GM23248 (cell line): ENCODE data around the gene KCNIP3. TPM values are rescaled to one million over a fixed set of nuclear protein-coding genes. Genes with fewer than 3 reads are reported as not detected.

ENCODE experiments used
- DNase-seq: peaks from one replicate; pipeline ENCODE4 v3.0.0-alpha.2; 2015
- H2AFZ ChIP-seq: fragments of 200-600 bp; sonication (generic); 2 replicates; pipeline ENCODE4 v1.6.1; 2016; ENCODE audit warnings: antibody characterized with exemption
- H3F3A ChIP-seq: fragments of 200-600 bp; sonication (generic); 2 replicates; pipeline ENCODE4 v1.6.1; 2016; ENCODE audit warnings: mild to moderate bottlenecking, antibody characterized with exemption, mixed run types; ENCODE audit not compliant: insufficient read depth
- H3K27ac ChIP-seq: fragments of 200-600 bp; sonication (generic); 2 replicates; pipeline ENCODE4 v1.5.1; 2016; ENCODE audit warnings: mild to moderate bottlenecking
- H3K27me3 ChIP-seq: fragments of 200-600 bp; sonication (generic); replicated peaks from 2 replicates; pipeline ENCODE4 v1.6.1; 2016; ENCODE audit warnings: mild to moderate bottlenecking; ENCODE audit not compliant: insufficient read depth
- H3K36me3 ChIP-seq: fragments of 200-600 bp; sonication (generic); 2 replicates; pipeline ENCODE4 v1.6.1; 2016; ENCODE audit warnings: low read depth, mild to moderate bottlenecking
- H3K4me1 ChIP-seq: fragments of 200-600 bp; sonication (generic); 2 replicates; pipeline ENCODE4 v1.6.1; 2016; ENCODE audit warnings: mild to moderate bottlenecking; ENCODE audit not compliant: insufficient read depth
- H3K4me2 ChIP-seq: fragments of 200-600 bp; sonication (generic); one replicate; pipeline ENCODE4 v1.6.1; 2016; ENCODE audit warnings: mild to moderate bottlenecking; ENCODE audit not compliant: unreplicated experiment
- H3K4me3 ChIP-seq: fragments of 200-600 bp; sonication (generic); 2 replicates; pipeline ENCODE4 v1.5.1; 2016; ENCODE audit warnings: mild to moderate bottlenecking
- H3K79me2 ChIP-seq: fragments of 200-600 bp; sonication (generic); 2 replicates; pipeline ENCODE4 v1.6.1; 2016; ENCODE audit warnings: mild to moderate bottlenecking; ENCODE audit not compliant: insufficient read depth
- H3K9ac ChIP-seq: fragments of 200-600 bp; sonication (generic); 2 replicates; pipeline ENCODE4 v1.6.1; 2016; ENCODE audit warnings: mild to moderate bottlenecking
- H3K9me2 ChIP-seq: fragments of 200-600 bp; sonication (generic); 2 replicates; pipeline ENCODE4 v1.6.1; 2016; ENCODE audit warnings: mixed run types, mild to moderate bottlenecking, moderate library complexity; ENCODE audit not compliant: insufficient read depth
- H3K9me3 ChIP-seq: fragments of 200-600 bp; sonication (generic); one replicate; pipeline ENCODE4 v1.6.1; 2017; ENCODE audit warnings: low read depth
- H4K20me1 ChIP-seq: fragments of 200-600 bp; sonication (generic); 2 replicates; pipeline ENCODE4 v1.6.0; 2016; ENCODE audit not compliant: insufficient read depth
- EZH2 ChIP-seq: fragments of 200-600 bp; sonication (generic); IDR thresholded peaks from 2 replicates; pipeline ENCODE4 v1.6.1; 2018; ENCODE audit warnings: antibody characterized with exemption, mild to moderate bottlenecking; ENCODE audit not compliant: insufficient read depth, poor library complexity, severe bottlenecking
- EZH2phosphoT487 ChIP-seq: fragments of 200-600 bp; sonication (generic); IDR thresholded peaks from 2 replicates; pipeline ENCODE4 v1.6.1; 2018; ENCODE audit warnings: antibody characterized with exemption, moderate library complexity, mild to moderate bottlenecking, low read depth; ENCODE audit not compliant: insufficient read depth
- WGBS, 2 experiments: methylation state at CpG; one replicate each; pipeline ENCODE4 v1.1.6; 2015 to 2017; ENCODE audit warnings: low lambda C conversion rate in 2 of 2, low coverage in 1 of 2; ENCODE audit errors: missing lambda C conversion rate in 2 of 2; 5-methylcytosine and 5-hydroxymethylcytosine counted together
- in situ Hi-C: fragments of 300-500 bp; cut with MboI; formaldehyde crosslinking; loops from 2 replicates; pipeline ENCODE4 v1.15.0; 2020
- polyA plus RNA-seq: library from polyadenylated mRNA; unstranded; fragments of >200 nt; fragmentation: Nextera tagmentation; extraction: Ambion mirVana; gene quantifications from 2 replicates; pipeline ENCODE4 v1.2.1, GENCODE V29; 2016
- total RNA-seq: library from RNA; depleted of rRNA; stranded (reverse); fragments of >200 nt; shearing (Covaris generic); gene quantifications from 2 replicates; pipeline ENCODE4 v1.2.3, GENCODE V29; 2014

KCNIP3 gene
- total and polyA plus RNA-seq, 2 experiments from 2014 or later = 3.7 to 10.7 TPM

GRCh38 chr2:95313296-95314131 is 16.4 kb downstream of the KCNIP3 start:
- H3K27ac ChIP-seq = no peak overlapping the region
- H3K9me2 ChIP-seq = no peaks in the 10 kb centered on the region
- H2AFZ ChIP-seq = no peak overlapping the region
- no peak overlapping the region for H3K9ac ChIP-seq
- no peak for DNase-seq
- H3K27me3 ChIP-seq = no peaks in the 10 kb centered on the region
- no peak for TF ChIP-seq EZH2phosphoT487
- TF ChIP-seq EZH2 = no peak
- no peaks in the 10 kb centered on the region for H3K79me2 ChIP-seq
- peaks cover 6% of the 10 kb centered on the region; the same call in 1 of the 2 replicates for H3F3A ChIP-seq
- 43 to 52% methylated on average over 15 to 16 of the region's 16 CpGs for WGBS, 2 experiments
- no peaks in the 10 kb centered on the region for H3K9me3 ChIP-seq
- H3K36me3 ChIP-seq = no peaks in the 10 kb centered on the region
- no peaks in the 10 kb centered on the region for H4K20me1 ChIP-seq
- peaks cover 23% of the 10 kb centered on the region for H3K4me1 ChIP-seq
- H3K4me2 ChIP-seq = no peak overlapping the region
- in situ Hi-C loops = no loop called here
- no peak overlapping the region for H3K4me3 ChIP-seq

- WGBS, 2 experiments = 63 to 67% methylated on average over 11 of the region's 11 CpGs
- no peaks in the 10 kb centered on the region for H3K9me2 ChIP-seq
- H4K20me1 ChIP-seq = no peaks in the 10 kb centered on the region
- H3K9ac ChIP-seq = no peak overlapping the region
- H3K9me3 ChIP-seq = no peaks in the 10 kb centered on the region
- peaks cover 23% of the 10 kb centered on the region for H3K4me1 ChIP-seq
- peaks cover 6% of the 10 kb centered on the region; the same call in 1 of the 2 replicates for H3F3A ChIP-seq
- in situ Hi-C loops = no loop called here
- no peak overlapping the region for H3K4me3 ChIP-seq
- H3K4me2 ChIP-seq = no peak overlapping the region
- H3K27me3 ChIP-seq = no peaks in the 10 kb centered on the region
- no peaks in the 10 kb centered on the region for H3K79me2 ChIP-seq
- no peak overlapping the region for H2AFZ ChIP-seq
- H3K27ac ChIP-seq = no peak overlapping the region
- no peak for TF ChIP-seq EZH2phosphoT487
- TF ChIP-seq EZH2 = no peak
- DNase-seq = no peak
- no peaks in the 10 kb centered on the region for H3K36me3 ChIP-seq
These were observed 17.4 kb downstream of the KCNIP3 start for GRCh38 chr2:95314598-95314963.

GRCh38 chr2:95314964-95315611 is 17.9 kb downstream of the KCNIP3 start:
- no peak overlapping the region for H3K27ac ChIP-seq
- H3K9ac ChIP-seq = no peak overlapping the region
- TF ChIP-seq EZH2 (no peak), EZH2phosphoT487 (no peak)
- H3K36me3 ChIP-seq = no peaks in the 10 kb centered on the region
- H3F3A ChIP-seq = peaks cover 6% of the 10 kb centered on the region; the same call in 1 of the 2 replicates
- H3K4me2 ChIP-seq = no peak overlapping the region
- in situ Hi-C loops = no loop called here
- 57 to 60% methylated on average over 14 to 15 of the region's 16 CpGs for WGBS, 2 experiments
- peaks cover 23% of the 10 kb centered on the region for H3K4me1 ChIP-seq
- H3K79me2 ChIP-seq = no peaks in the 10 kb centered on the region
- H3K9me3 ChIP-seq = no peaks in the 10 kb centered on the region
- H3K9me2 ChIP-seq = no peaks in the 10 kb centered on the region
- H3K4me3 ChIP-seq = no peak overlapping the region
- no peaks in the 10 kb centered on the region for H3K27me3 ChIP-seq
- no peak overlapping the region for H2AFZ ChIP-seq
- H4K20me1 ChIP-seq = no peaks in the 10 kb centered on the region
- peak; percentile 74 for DNase-seq

GRCh38 chr2:95315801-95316411 is 18.8 kb downstream of the KCNIP3 start:
- Histone ChIP-seq H3K79me2 (no peaks in the 10 kb centered on the region), H3K4me1 (peaks cover 23% of the 10 kb centered on the region), H3K4me2 (peak overlapping the region; percentile 41), H3K9ac (no peak overlapping the region), H2AFZ (no peak overlapping the region), H3K27me3 (no peaks in the 10 kb centered on the region), H3K9me2 (no peaks in the 10 kb centered on the region), H3K36me3 (no peaks in the 10 kb centered on the region), H3K4me3 (no peak overlapping the region), H3K9me3 (no peaks in the 10 kb centered on the region), H4K20me1 (no peaks in the 10 kb centered on the region), H3F3A (peaks cover 6% of the 10 kb centered on the region; the same call in 1 of the 2 replicates), H3K27ac (peak overlapping the region; percentile 42; the same call in 1 of the 2 replicates)
- peak; percentile 82 for DNase-seq
- in situ Hi-C loops = no loop called here
- no peak for TF ChIP-seq EZH2
- no peak for TF ChIP-seq EZH2phosphoT487
- WGBS, 2 experiments = 71 to 77% methylated on average over 16 to 19 of the region's 19 CpGs
